Sigmoid colon (tissue), 7 donors: ENCODE data around the gene SLC13A3. TPM values are rescaled to one million over a fixed set of nuclear protein-coding genes. Genes with fewer than 3 reads are reported as not detected.

Experiments
- DNase-seq: peaks from one replicate; pipeline ENCODE4 v3.0.0-alpha.2; 2019
- H3K27ac ChIP-seq, 4 donors: fragments of 200-600 bp; sonication (generic); one replicate each; pipeline ENCODE4 v1.5.1; 2016 to 2019; ENCODE audit warnings: mild to moderate bottlenecking in 1 of 4
- H3K27me3 ChIP-seq, 3 donors: fragments of 200-600 bp; sonication (generic); one replicate each; pipeline ENCODE4 v1.5.1; 2019; ENCODE audit warnings: mild to moderate bottlenecking in 1 of 3
- H3K36me3 ChIP-seq, 4 donors: fragments of 200-600 bp; sonication (generic); one replicate each; pipeline ENCODE4 v1.5.1; 2016 to 2019
- H3K4me1 ChIP-seq, 4 donors: fragments of 200-600 bp; sonication (generic); one replicate each; pipeline ENCODE4 v1.5.1; 2017 to 2019
- H3K4me3 ChIP-seq, 4 donors: fragments of 200-600 bp; sonication (generic); one replicate each; pipeline ENCODE4 v1.5.1; 2017 to 2019; ENCODE audit warnings: mild to moderate bottlenecking in 2 of 4, moderate library complexity in 1 of 4
- H3K9me3 ChIP-seq, 4 donors: fragments of 200-600 bp in 3 of 4; sonication (generic) in 3 of 4; one replicate each; pipeline versions ENCODE4 v1.5.1 to v1.6.1; 2013 to 2019
- CTCF ChIP-seq, 4 experiments: fragments of 450-650 bp in 3 of 4; fragments of 200-600 bp in 1 of 4; IDR thresholded peaks; one replicate each; pipeline ENCODE4 v1.5.1; 2016 to 2019; ENCODE audit warnings: antibody characterized with exemption in 4 of 4, mild to moderate bottlenecking in 3 of 4, moderate library complexity in 2 of 4
- EP300 ChIP-seq, 4 donors: sonication (generic); formaldehyde crosslinking; IDR thresholded peaks; one replicate each; pipeline ENCODE4 v1.6.1; 2017; ENCODE audit warnings: antibody characterized with exemption in 4 of 4
- POLR2A ChIP-seq, 2 donors: fragments of 450-650 bp; IDR thresholded peaks; one replicate each; pipeline ENCODE4 v1.6.1; 2016; ENCODE audit warnings: antibody characterized with exemption in 2 of 2, mild to moderate bottlenecking in 2 of 2, moderate library complexity in 2 of 2
- POLR2AphosphoS5 ChIP-seq, 4 donors: sonication (generic); formaldehyde crosslinking; IDR thresholded peaks; one replicate each; pipeline ENCODE4 v1.6.1; 2017; ENCODE audit warnings: antibody characterized with exemption in 4 of 4
- WGBS, 2 donors: extraction: QIAGEN DNeasy Blood & Tissue Kit; methylation state at CpG; one replicate each; pipeline ENCODE4 v1.1.7; 2013; 5-methylcytosine and 5-hydroxymethylcytosine counted together
- intact Hi-C: fragments of 100-400 bp; cut with DNase I; formaldehyde crosslinking; loops from one replicate; pipeline ENCODE4 v1.15.1; 2023
- polyA plus RNA-seq, 3 donors: library from polyadenylated mRNA; stranded (reverse); fragments of 200-250 nt; gene quantifications; one replicate each; pipeline ENCODE4 v1.2.3, GENCODE V29; 2013
- total RNA-seq, 4 donors: library from RNA; depleted of rRNA; stranded (reverse); fragments of >200 nt; gene quantifications; one replicate each; pipeline ENCODE4 v1.1.0, GENCODE V29; 2016
- donor health status: healthy with polysubstance abuse.
- donor health status: Bipolar disorder and iron deficiency.
- donor health status: healthy.

The SLC13A3 gene
- total and polyA plus RNA-seq, 7 donors: 0.48 to 4.2 (median 1.1) TPM; not detected in 2

GRCh38 chr20:46601603-46602122 is 49.6 kb downstream of the SLC13A3 start:
- no peak overlapping the region for H3K27ac ChIP-seq
- H3K4me3 ChIP-seq: no peak overlapping the region
- no peaks in the 10 kb centered on the region for H3K4me1 ChIP-seq
- TF ChIP-seq POLR2A (IDR thresholded peaks at IDR 0.05) (no peak), EP300 (IDR thresholded peaks at IDR 0.05) (no peak), POLR2AphosphoS5 (IDR thresholded peaks at IDR 0.05) (no peak), CTCF (IDR thresholded peaks at IDR 0.05) (no peak)
- intact Hi-C loops: no loop called here
- H3K36me3 ChIP-seq: no peaks in the 10 kb centered on the region
- no peak for DNase-seq
- H3K9me3 ChIP-seq: no peaks in the 10 kb centered on the region
- no peaks in the 10 kb centered on the region for H3K27me3 ChIP-seq

- Histone ChIP-seq H3K27me3 (no peaks in the 10 kb centered on the region), H3K4me3 (no peak overlapping the region), H3K4me1 (no peaks in the 10 kb centered on the region), H3K27ac (no peak overlapping the region), H3K9me3 (no peaks in the 10 kb centered on the region), H3K36me3 (no peaks in the 10 kb centered on the region)
- 55 to 88% methylated on average over 1 of the region's 1 CpG for WGBS, 2 donors
- TF ChIP-seq POLR2A (IDR thresholded peaks at IDR 0.05) (no peak), CTCF (IDR thresholded peaks at IDR 0.05) (no peak), POLR2AphosphoS5 (IDR thresholded peaks at IDR 0.05) (no peak), EP300 (IDR thresholded peaks at IDR 0.05) (no peak)
- intact Hi-C loops: no loop called here
- no peak for DNase-seq
Observed at GRCh38 chr20:46600286-46600752, 50.9 kb downstream of the SLC13A3 start.

DNA sequence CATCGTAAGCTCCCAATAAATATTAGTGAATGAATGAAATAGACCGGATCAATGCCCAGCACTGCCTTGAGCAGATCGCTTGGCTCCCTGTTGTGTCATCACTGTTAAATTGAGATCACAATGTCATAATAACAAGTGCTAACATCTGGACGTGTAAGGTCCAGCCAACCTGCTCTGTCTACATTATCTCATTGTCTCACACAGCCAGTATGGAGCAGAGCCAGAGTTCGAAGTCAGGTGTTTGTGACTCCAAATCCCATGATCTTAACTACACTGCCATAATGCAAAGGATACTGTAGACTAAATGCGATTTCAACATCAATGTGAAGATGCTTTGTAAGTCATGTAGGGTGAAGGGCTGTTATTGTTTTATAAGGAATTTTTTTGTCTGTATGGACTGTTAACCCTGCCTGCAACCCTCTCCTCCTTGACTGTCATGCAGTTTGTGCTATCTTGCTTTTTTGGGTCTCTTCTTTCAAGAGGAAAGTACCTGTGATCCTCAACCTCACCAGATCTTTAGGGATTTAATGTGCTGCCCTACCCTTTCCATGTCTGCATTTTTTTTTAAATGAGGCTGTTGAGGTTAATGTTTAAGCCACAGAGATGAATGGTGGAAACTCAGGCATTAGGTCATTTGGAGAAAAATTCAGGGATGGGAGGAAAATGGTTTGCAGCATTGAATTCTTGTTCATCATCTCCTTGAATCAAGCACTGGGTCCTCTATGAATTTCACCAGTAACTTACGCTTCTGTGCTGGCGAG is 51.9 kb downstream of the SLC13A3 start:
- H3K4me3 ChIP-seq: no peak overlapping the region
- intact Hi-C loops: no loop called here
- no peaks in the 10 kb centered on the region for H3K9me3 ChIP-seq
- H3K36me3 ChIP-seq: no peaks in the 10 kb centered on the region
- TF ChIP-seq POLR2A (IDR thresholded peaks at IDR 0.05): no peak
- TF ChIP-seq CTCF (IDR thresholded peaks at IDR 0.05): no peak
- TF ChIP-seq POLR2AphosphoS5 (IDR thresholded peaks at IDR 0.05): no peak
- TF ChIP-seq EP300 (IDR thresholded peaks at IDR 0.05): no peak
- H3K27me3 ChIP-seq: no peaks in the 10 kb centered on the region
- WGBS, 2 donors: 74 to 84% methylated on average over 8 of the region's 8 CpGs
- no peaks in the 10 kb centered on the region for H3K4me1 ChIP-seq
- no peak for DNase-seq
- no peak overlapping the region for H3K27ac ChIP-seq

- intact Hi-C loops: no loop called here
- no peaks in the 10 kb centered on the region for H3K4me1 ChIP-seq
- no peak overlapping the region for H3K27ac ChIP-seq
- no peak for DNase-seq
- 84 to 88% methylated on average over 8 of the region's 8 CpGs for WGBS, 2 donors
- H3K27me3 ChIP-seq: no peaks in the 10 kb centered on the region
- no peaks in the 10 kb centered on the region for H3K9me3 ChIP-seq
- no peak overlapping the region for H3K4me3 ChIP-seq
- H3K36me3 ChIP-seq: no peaks in the 10 kb centered on the region
- TF ChIP-seq POLR2A (IDR thresholded peaks at IDR 0.05) (no peak), POLR2AphosphoS5 (IDR thresholded peaks at IDR 0.05) (no peak), CTCF (IDR thresholded peaks at IDR 0.05) (no peak), EP300 (IDR thresholded peaks at IDR 0.05) (no peak)
Observed at GRCh38 chr20:46595933-46596332, 55.3 kb downstream of the SLC13A3 start.
